ENCODE measurements around the gene CEP164. TPM values are rescaled to one million over a fixed set of nuclear protein-coding genes. Genes with fewer than 3 reads are reported as not detected.

The CEP164 gene
- total RNA-seq, 1 experiment from 2014 or later: 22.2 TPM

DNA sequence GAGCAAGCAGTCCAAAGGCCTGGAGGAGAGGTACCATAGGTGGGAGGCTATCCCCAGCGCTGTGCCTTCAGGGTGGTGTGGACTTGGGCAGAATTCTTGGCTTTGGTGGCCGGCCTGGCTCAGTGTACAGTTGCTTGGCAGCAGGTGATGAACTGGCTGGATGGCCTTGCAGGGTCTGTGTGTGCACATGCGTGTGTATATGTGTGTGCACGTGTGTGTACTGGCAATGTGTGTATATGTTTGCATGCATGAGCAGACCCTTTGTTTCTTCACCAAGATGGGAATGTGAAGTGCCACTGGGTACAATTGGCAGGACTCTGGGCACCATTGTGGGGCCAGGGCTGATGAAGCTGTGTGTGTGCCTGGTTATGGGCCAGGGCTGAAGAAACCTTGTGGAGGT, 53.0 kb downstream of the CEP164 start (continued):
- TF ChIP-seq, protein P1, sequence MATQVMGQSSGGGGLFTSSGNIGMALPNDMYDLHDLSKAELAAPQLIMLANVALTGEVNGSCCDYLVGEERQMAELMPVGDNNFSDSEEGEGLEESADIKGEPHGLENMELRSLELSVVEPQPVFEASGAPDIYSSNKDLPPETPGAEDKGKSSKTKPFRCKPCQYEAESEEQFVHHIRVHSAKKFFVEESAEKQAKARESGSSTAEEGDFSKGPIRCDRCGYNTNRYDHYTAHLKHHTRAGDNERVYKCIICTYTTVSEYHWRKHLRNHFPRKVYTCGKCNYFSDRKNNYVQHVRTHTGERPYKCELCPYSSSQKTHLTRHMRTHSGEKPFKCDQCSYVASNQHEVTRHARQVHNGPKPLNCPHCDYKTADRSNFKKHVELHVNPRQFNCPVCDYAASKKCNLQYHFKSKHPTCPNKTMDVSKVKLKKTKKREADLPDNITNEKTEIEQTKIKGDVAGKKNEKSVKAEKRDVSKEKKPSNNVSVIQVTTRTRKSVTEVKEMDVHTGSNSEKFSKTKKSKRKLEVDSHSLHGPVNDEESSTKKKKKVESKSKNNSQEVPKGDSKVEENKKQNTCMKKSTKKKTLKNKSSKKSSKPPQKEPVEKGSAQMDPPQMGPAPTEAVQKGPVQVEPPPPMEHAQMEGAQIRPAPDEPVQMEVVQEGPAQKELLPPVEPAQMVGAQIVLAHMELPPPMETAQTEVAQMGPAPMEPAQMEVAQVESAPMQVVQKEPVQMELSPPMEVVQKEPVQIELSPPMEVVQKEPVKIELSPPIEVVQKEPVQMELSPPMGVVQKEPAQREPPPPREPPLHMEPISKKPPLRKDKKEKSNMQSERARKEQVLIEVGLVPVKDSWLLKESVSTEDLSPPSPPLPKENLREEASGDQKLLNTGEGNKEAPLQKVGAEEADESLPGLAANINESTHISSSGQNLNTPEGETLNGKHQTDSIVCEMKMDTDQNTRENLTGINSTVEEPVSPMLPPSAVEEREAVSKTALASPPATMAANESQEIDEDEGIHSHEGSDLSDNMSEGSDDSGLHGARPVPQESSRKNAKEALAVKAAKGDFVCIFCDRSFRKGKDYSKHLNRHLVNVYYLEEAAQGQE (IDR thresholded peaks at IDR 0.05; ENCODE audit: low read depth): no peak
- TF ChIP-seq JUND (IDR thresholded peaks at IDR 0.05) (no peak), EZH2 (IDR thresholded peaks at IDR 0.05) (no peak), FOSL1 (IDR thresholded peaks at IDR 0.05; ENCODE audit: low read depth) (no peak)
- TF ChIP-seq, protein P2, sequence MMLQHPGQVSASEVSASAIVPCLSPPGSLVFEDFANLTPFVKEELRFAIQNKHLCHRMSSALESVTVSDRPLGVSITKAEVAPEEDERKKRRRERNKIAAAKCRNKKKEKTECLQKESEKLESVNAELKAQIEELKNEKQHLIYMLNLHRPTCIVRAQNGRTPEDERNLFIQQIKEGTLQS (IDR thresholded peaks at IDR 0.05): no peak

DNA sequence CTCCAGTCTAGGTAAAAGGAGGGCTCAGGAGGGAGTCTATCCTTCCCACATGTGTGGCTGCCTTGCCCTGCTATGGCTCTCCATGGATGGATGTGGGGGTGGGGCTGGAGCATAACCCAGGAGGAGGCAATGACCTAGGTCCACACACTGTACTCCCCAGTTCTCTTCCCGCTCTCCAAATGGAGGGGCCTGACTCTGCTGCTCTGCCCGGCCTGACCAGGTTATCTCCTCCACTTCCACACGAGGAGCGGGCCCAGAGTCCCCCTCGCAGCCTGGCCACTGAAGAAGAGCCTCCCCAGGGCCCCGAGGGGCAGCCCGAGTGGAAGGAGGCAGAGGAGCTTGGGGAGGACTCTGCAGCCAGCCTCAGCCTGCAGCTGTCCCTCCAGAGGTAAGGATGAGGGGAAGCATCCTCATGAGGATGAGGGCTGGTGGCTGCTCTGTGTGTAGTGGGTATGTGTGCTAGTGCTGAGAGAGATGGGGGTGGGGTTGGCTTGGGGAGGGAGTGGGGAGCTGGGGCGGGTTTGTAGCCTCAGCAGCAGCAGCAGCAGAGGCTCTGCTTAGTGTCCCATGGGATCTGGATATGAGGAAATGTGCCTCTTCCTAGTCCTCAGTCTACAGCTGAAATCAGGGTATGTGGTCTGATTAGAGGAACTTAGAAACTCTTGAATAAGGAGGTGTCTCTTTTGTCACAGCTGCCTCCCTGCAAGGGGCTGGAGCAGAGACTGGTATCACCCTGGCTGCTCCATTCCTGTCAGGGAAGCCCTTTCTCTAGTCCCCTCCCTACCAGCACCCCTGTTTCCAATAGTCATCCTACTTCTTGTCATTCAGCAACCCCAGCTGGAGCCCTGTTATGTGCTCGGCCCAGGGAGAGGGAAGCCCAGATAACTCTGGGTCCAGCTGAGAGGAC, 54.1 kb downstream of the CEP164 start:
- H4K20me1 ChIP-seq (ENCODE audit: insufficient read depth): no peaks in the 10 kb centered on the region
- H2AFZ ChIP-seq (ENCODE audit: low read depth, low read length, poor library complexity, severe bottlenecking): no peak overlapping the region
- ATAC-seq: no peak
- no peaks in the 10 kb centered on the region for H3K9me3 ChIP-seq (ENCODE audit: control insufficient read depth in 1 of 2, insufficient read depth in 1 of 2, low read depth in 1 of 2, low read length in 2 of 2)
- BruUV-seq (replicated peaks): no TSS peak
- H3K79me2 ChIP-seq (ENCODE audit: insufficient read depth, low read length): no peaks in the 10 kb centered on the region
- RAD21 ChIA-PET (ENCODE audit: low non-redundant PET in 1 of 2, low total read pairs in 2 of 2, uncharacterized antibody in 2 of 2, unreplicated experiment in 2 of 2): no interaction called here
- no peak overlapping the region for H3K4me3 ChIP-seq (replicated peaks in 1 of 2; ENCODE audit: low read depth in 1 of 2, low read length in 2 of 2)
- POLR2A ChIA-PET: no interaction called here
- H3K9ac ChIP-seq (ENCODE audit: low read length): no peak overlapping the region
- no peak overlapping the region for H3K27ac ChIP-seq (ENCODE audit: low read depth, low read length)
- H3K36me3 ChIP-seq (ENCODE audit: control insufficient read depth in 1 of 2, insufficient read depth in 2 of 2, low read length in 2 of 2): peaks cover 3 to 5% of the 10 kb centered on the region in 2 experiments; a peak in 1 of 4 replicates
- intact Hi-C loops (cut with micrococcal nuclease): no loop called here
- H3K9me2 ChIP-seq (ENCODE audit: insufficient read depth): no peaks in the 10 kb centered on the region
- DNase-seq (ENCODE audit: low read depth, low spot score): no peak
- no peaks in the 10 kb centered on the region for H3K27me3 ChIP-seq (ENCODE audit: insufficient read depth, low read length)
- CTCF ChIA-PET: no interaction called here
- no peaks in the 10 kb centered on the region for H3K4me1 ChIP-seq (ENCODE audit: control insufficient read depth in 1 of 2, insufficient read depth in 2 of 2, low read length in 2 of 2)
- H3K4me2 ChIP-seq (ENCODE audit: low read length): no peak overlapping the region
- TF ChIP-seq POLR2A (IDR thresholded peaks at IDR 0.05; ENCODE audit: borderline replicate concordance, extremely low read depth, insufficient read depth, insufficient read length): no peak
- TF ChIP-seq POLR2AphosphoS5 (IDR thresholded peaks at IDR 0.05; ENCODE audit: low read depth, low read length): no peak
- TF ChIP-seq EZH2 (IDR thresholded peaks at IDR 0.05): no peak
- TF ChIP-seq ELF1 (IDR thresholded peaks at IDR 0.05; ENCODE audit: borderline replicate concordance, low read depth): no peak
- TF ChIP-seq YY1 (IDR thresholded peaks at IDR 0.05; ENCODE audit: extremely low read depth, insufficient replicate concordance, low read depth, low read length): no peak
- TF ChIP-seq RAD21 (IDR thresholded peaks at IDR 0.05; ENCODE audit: low read depth): no peak
- TF ChIP-seq ZFX (IDR thresholded peaks at IDR 0.05): no peak
- TF ChIP-seq, protein P2 (IDR thresholded peaks at IDR 0.05): no peak
- no peak for TF ChIP-seq SP1 (IDR thresholded peaks at IDR 0.05; ENCODE audit: low read depth)
- TF ChIP-seq EZH2phosphoT487 (IDR thresholded peaks at IDR 0.05; ENCODE audit: borderline replicate concordance): no peak
- TF ChIP-seq, protein P1 (IDR thresholded peaks at IDR 0.05; ENCODE audit: low read depth): no peak
- TF ChIP-seq, protein P3, sequence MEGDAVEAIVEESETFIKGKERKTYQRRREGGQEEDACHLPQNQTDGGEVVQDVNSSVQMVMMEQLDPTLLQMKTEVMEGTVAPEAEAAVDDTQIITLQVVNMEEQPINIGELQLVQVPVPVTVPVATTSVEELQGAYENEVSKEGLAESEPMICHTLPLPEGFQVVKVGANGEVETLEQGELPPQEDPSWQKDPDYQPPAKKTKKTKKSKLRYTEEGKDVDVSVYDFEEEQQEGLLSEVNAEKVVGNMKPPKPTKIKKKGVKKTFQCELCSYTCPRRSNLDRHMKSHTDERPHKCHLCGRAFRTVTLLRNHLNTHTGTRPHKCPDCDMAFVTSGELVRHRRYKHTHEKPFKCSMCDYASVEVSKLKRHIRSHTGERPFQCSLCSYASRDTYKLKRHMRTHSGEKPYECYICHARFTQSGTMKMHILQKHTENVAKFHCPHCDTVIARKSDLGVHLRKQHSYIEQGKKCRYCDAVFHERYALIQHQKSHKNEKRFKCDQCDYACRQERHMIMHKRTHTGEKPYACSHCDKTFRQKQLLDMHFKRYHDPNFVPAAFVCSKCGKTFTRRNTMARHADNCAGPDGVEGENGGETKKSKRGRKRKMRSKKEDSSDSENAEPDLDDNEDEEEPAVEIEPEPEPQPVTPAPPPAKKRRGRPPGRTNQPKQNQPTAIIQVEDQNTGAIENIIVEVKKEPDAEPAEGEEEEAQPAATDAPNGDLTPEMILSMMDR (IDR thresholded peaks at IDR 0.05 in 2 of 3, conservative IDR thresholded peaks at IDR 0.05 in 1 of 3; ENCODE audit: borderline replicate concordance in 1 of 3, insufficient read depth in 1 of 3, low read depth in 2 of 3, low read length in 2 of 3): no peak
